ENCODE results near the gene POLG. TPM values are rescaled to one million over a fixed set of nuclear protein-coding genes. Genes with fewer than 3 reads are reported as not detected.

The POLG gene
- total RNA-seq, 2 experiments from 2014 or later: 106 to 109 TPM

- ChIA-PET POLR2A (interaction anchor here (0.7 to 1.8 kb wide), 2 partner anchors 13 to 19 kb away, joined by 3 to 6 read pairs; no protein-coding TSS in a partner anchor), CTCF (interaction anchor here (0.7 kb wide), 1 partner anchor 102 kb away, joined by 3 read pairs; no protein-coding TSS in a partner anchor)
- peaks cover 5% of the 10 kb centered on the region for H3K4me1 Mint-ChIP-seq
- H3K27ac Mint-ChIP-seq: no peak overlapping the region
- H3K36me3 Mint-ChIP-seq (ENCODE audit: low read depth): peaks cover 87% of the 10 kb centered on the region
- no peak for DNase-seq
- H3K9me3 Mint-ChIP-seq: no peaks in the 10 kb centered on the region
- no peak overlapping the region for H3K4me3 Mint-ChIP-seq
- H3K27me3 Mint-ChIP-seq: no peaks in the 10 kb centered on the region
These were observed 26.4 kb downstream of the POLG start for GRCh38 chr15:89308236-89308635.

GRCh38 chr15:89307791-89308190 lies 26.8 kb downstream of the POLG start:
- H3K4me1 Mint-ChIP-seq: peaks cover 9% of the 10 kb centered on the region
- peak overlapping the region; percentile 44 for H3K27ac Mint-ChIP-seq
- DNase-seq: no peak
- H3K9me3 Mint-ChIP-seq: no peaks in the 10 kb centered on the region
- no peaks in the 10 kb centered on the region for H3K27me3 Mint-ChIP-seq
- ChIA-PET POLR2A (interaction anchor here (1.4 to 1.8 kb wide), 2 partner anchors 13 to 22 kb away, joined by 6 to 8 read pairs; no protein-coding TSS in a partner anchor), CTCF (interaction anchor here (1.2 to 3.3 kb wide), 2 partner anchors 102 to 136 kb away, joined by 3 to 12 read pairs; no protein-coding TSS in a partner anchor)
- H3K36me3 Mint-ChIP-seq (ENCODE audit: low read depth): peaks cover 87% of the 10 kb centered on the region
- no peak overlapping the region for H3K4me3 Mint-ChIP-seq

GRCh38 chr15:89307046-89307587 lies 27.5 kb downstream of the POLG start:
- POLR2A ChIA-PET: interaction anchor here (1.4 to 1.8 kb wide), 3 partner anchors 14 to 25 kb away, joined by 3 to 8 read pairs (median 6); no protein-coding TSS in a partner anchor
- H3K27ac Mint-ChIP-seq: peak overlapping the region; percentile 44
- H3K9me3 Mint-ChIP-seq: no peaks in the 10 kb centered on the region
- CTCF ChIA-PET: interaction anchor here (1.2 to 3.3 kb wide), 2 partner anchors 101 to 135 kb away, joined by 3 to 12 read pairs; no protein-coding TSS in a partner anchor
- H3K4me3 Mint-ChIP-seq: no peak overlapping the region
- H3K4me1 Mint-ChIP-seq: peaks cover 11% of the 10 kb centered on the region
- H3K27me3 Mint-ChIP-seq: no peaks in the 10 kb centered on the region
- no peak for DNase-seq
- peaks cover 84% of the 10 kb centered on the region for H3K36me3 Mint-ChIP-seq (ENCODE audit: low read depth)

GRCh38 chr15:89305395-89305794 lies 29.2 kb downstream of the POLG start:
- H3K36me3 Mint-ChIP-seq (ENCODE audit: low read depth): peaks cover 88% of the 10 kb centered on the region
- no peak overlapping the region for H3K27ac Mint-ChIP-seq
- POLR2A ChIA-PET: interaction anchor here (1.5 kb wide), 1 partner anchor 24 kb away, joined by 3 read pairs; no protein-coding TSS in a partner anchor
- H3K27me3 Mint-ChIP-seq: no peaks in the 10 kb centered on the region
- peaks cover 28% of the 10 kb centered on the region for H3K4me1 Mint-ChIP-seq
- DNase-seq: no peak
- CTCF ChIA-PET: interaction anchor here (1.1 to 3.3 kb wide), 2 partner anchors 13 to 99 kb away, joined by 3 to 12 read pairs; no protein-coding TSS in a partner anchor
- no peaks in the 10 kb centered on the region for H3K9me3 Mint-ChIP-seq
- H3K4me3 Mint-ChIP-seq: no peak overlapping the region

GRCh38 chr15:89303986-89304385 lies 30.6 kb downstream of the POLG start:
- peaks cover 42% of the 10 kb centered on the region for H3K4me1 Mint-ChIP-seq
- ChIA-PET POLR2A (interaction anchor here (2.6 kb wide), 1 partner anchor 8 kb away, joined by 9 read pairs; no protein-coding TSS in a partner anchor), CTCF (no interaction called here)
- H3K4me3 Mint-ChIP-seq: no peak overlapping the region
- no peaks in the 10 kb centered on the region for H3K9me3 Mint-ChIP-seq
- no peak for DNase-seq
- H3K36me3 Mint-ChIP-seq (ENCODE audit: low read depth): peaks cover 87% of the 10 kb centered on the region
- H3K27me3 Mint-ChIP-seq: no peaks in the 10 kb centered on the region
- H3K27ac Mint-ChIP-seq: no peak overlapping the region

GRCh38 chr15:89301304-89302089 lies 33.1 kb downstream of the POLG start:
- no peaks in the 10 kb centered on the region for H3K27me3 Mint-ChIP-seq
- peaks cover 3% of the 10 kb centered on the region for H3K9me3 Mint-ChIP-seq
- DNase-seq: no peak
- H3K36me3 Mint-ChIP-seq (ENCODE audit: low read depth): peaks cover 82% of the 10 kb centered on the region
- ChIA-PET POLR2A (interaction anchor here (0.8 to 3.0 kb wide), 6 partner anchors 13 to 274 kb away, joined by 3 to 19 read pairs (median 4); partner anchors contain the start of genes FANCI, POLG and TICRR), CTCF (interaction anchor here (0.5 to 4.0 kb wide), 3 partner anchors 15 to 94 kb away, joined by 3 to 22 read pairs (median 4); no protein-coding TSS in a partner anchor)
- H3K4me1 Mint-ChIP-seq: peaks cover 54% of the 10 kb centered on the region
- H3K27ac Mint-ChIP-seq: peak overlapping the region; percentile 55
- no peak overlapping the region for H3K4me3 Mint-ChIP-seq

GRCh38 chr15:89299896-89300295 lies 34.7 kb downstream of the POLG start:
- ChIA-PET POLR2A (interaction anchor here (0.8 to 3.0 kb wide), 3 partner anchors 19 to 55 kb away, joined by 3 to 19 read pairs (median 12); partner anchors contain the start of genes FANCI and POLG), CTCF (interaction anchor here (0.7 to 4.0 kb wide), 4 partner anchors 11 to 95 kb away, joined by 3 to 22 read pairs (median 4); no protein-coding TSS in a partner anchor)
- no peaks in the 10 kb centered on the region for H3K27me3 Mint-ChIP-seq
- H3K9me3 Mint-ChIP-seq: peaks cover 3% of the 10 kb centered on the region
- peaks cover 78% of the 10 kb centered on the region for H3K36me3 Mint-ChIP-seq (ENCODE audit: low read depth)
- peak overlapping the region; percentile 56 for H3K27ac Mint-ChIP-seq
- H3K4me3 Mint-ChIP-seq: no peak overlapping the region
- peaks cover 53% of the 10 kb centered on the region for H3K4me1 Mint-ChIP-seq
- no peak for DNase-seq

GRCh38 chr15:89293012-89293411 lies 41.6 kb downstream of the POLG start:
- Mint-ChIP-seq H3K27me3 (no peaks in the 10 kb centered on the region), H3K4me1 (peaks cover 5% of the 10 kb centered on the region)

GRCh38 chr15:89291934-89292438 lies 42.6 kb downstream of the POLG start:
- Mint-ChIP-seq H3K9me3 (no peaks in the 10 kb centered on the region), H3K27me3 (no peaks in the 10 kb centered on the region), H3K27ac (no peak overlapping the region), H3K36me3 (ENCODE audit: low read depth) (peaks cover 81% of the 10 kb centered on the region), H3K4me1 (peaks cover 1% of the 10 kb centered on the region), H3K4me3 (no peak overlapping the region)
- ChIA-PET CTCF (interaction anchor here (1.0 kb wide), 1 partner anchor 14 kb away, joined by 3 read pairs; no protein-coding TSS in a partner anchor), POLR2A (interaction anchor here (1.1 kb wide), 1 partner anchor 10 kb away, joined by 3 read pairs; no protein-coding TSS in a partner anchor)
- no peak for DNase-seq

More at GRCh38 chr15:89293012-89293411, 41.6 kb downstream of the POLG start:
- ChIA-PET CTCF (interaction anchor here (1.2 to 2.5 kb wide), 2 partner anchors 11 to 86 kb away, joined by 3 to 11 read pairs; no protein-coding TSS in a partner anchor), POLR2A (no interaction called here)
- Mint-ChIP-seq H3K36me3 (ENCODE audit: low read depth) (peaks cover 84% of the 10 kb centered on the region), H3K4me3 (no peak overlapping the region), H3K9me3 (no peaks in the 10 kb centered on the region), H3K27ac (no peak overlapping the region)
- no peak for DNase-seq

- H3K4me3 Mint-ChIP-seq: no peak overlapping the region
- H3K4me1 Mint-ChIP-seq: no peaks in the 10 kb centered on the region
- H3K27ac Mint-ChIP-seq: no peak overlapping the region
- H3K36me3 Mint-ChIP-seq (ENCODE audit: low read depth): peaks cover 74% of the 10 kb centered on the region
- no peak for DNase-seq
- no peaks in the 10 kb centered on the region for H3K9me3 Mint-ChIP-seq
- ChIA-PET POLR2A (no interaction called here), CTCF (interaction anchor here (1.4 to 1.5 kb wide), 2 partner anchors 10 to 20 kb away, joined by 3 read pairs; no protein-coding TSS in a partner anchor)
- no peaks in the 10 kb centered on the region for H3K27me3 Mint-ChIP-seq
These were observed 51.4 kb downstream of the POLG start for GRCh38 chr15:89283201-89283600.

- DNase-seq: no peak
- Mint-ChIP-seq H3K27ac (no peak overlapping the region), H3K27me3 (no peaks in the 10 kb centered on the region), H3K9me3 (no peaks in the 10 kb centered on the region), H3K4me3 (no peak overlapping the region), H3K36me3 (ENCODE audit: low read depth) (peaks cover 74% of the 10 kb centered on the region), H3K4me1 (no peaks in the 10 kb centered on the region)
- POLR2A ChIA-PET: interaction anchor here (1.0 to 1.3 kb wide), 2 partner anchors 9 to 23 kb away, joined by 3 read pairs; no protein-coding TSS in a partner anchor
- CTCF ChIA-PET: interaction anchor here (0.6 to 1.5 kb wide), 4 partner anchors 9 to 20 kb away, joined by 3 to 4 read pairs (median 3); no protein-coding TSS in a partner anchor
These were observed 52.0 kb downstream of the POLG start for GRCh38 chr15:89282631-89283030.

- Mint-ChIP-seq H3K27ac (peak overlapping the region; percentile 9), H3K4me3 (no peak overlapping the region), H3K9me3 (no peaks in the 10 kb centered on the region), H3K4me1 (no peaks in the 10 kb centered on the region), H3K27me3 (no peaks in the 10 kb centered on the region), H3K36me3 (ENCODE audit: low read depth) (peaks cover 71% of the 10 kb centered on the region)
- ChIA-PET CTCF (interaction anchor here (1.1 to 3.1 kb wide), 2 partner anchors 71 to 72 kb away, joined by 4 to 13 read pairs; no protein-coding TSS in a partner anchor), POLR2A (no interaction called here)
- DNase-seq: no peak
These were observed 56.3 kb downstream of the POLG start for GRCh38 chr15:89278307-89278706.

Data from activated CD4-positive, alpha-beta memory T cell treated with anti-CD3 and anti-CD28 coated beads, Interleukin-2, amount 10 ng/mL, durations not matched to agents 7 days and 5 days (primary cell).